CD14-positive monocyte (primary cell): ENCODE data around the gene PNKP. TPM values are rescaled to one million over a fixed set of nuclear protein-coding genes. Genes with fewer than 3 reads are reported as not detected.

Experiments used
- DNase-seq, 3 donors: peaks; one replicate each; pipeline ENCODE4 v3.0.0-alpha.2; 2011 to 2022
- H2AFZ ChIP-seq: 2 replicates; pipeline ENCODE4 v1.6.0; 2012; ENCODE audit warnings: mild to moderate bottlenecking, low read depth, low read length, inconsistent platforms; ENCODE audit not compliant: insufficient read depth, poor library complexity, severe bottlenecking
- H3K27ac ChIP-seq, 2 donors: 1 replicate in 1 of 2; 2 replicates in 1 of 2; pipeline ENCODE4 v1.5.1; 2012 to 2013; ENCODE audit warnings: low read length in 2 of 2, control low read depth in 1 of 2, inconsistent platforms in 1 of 2, low read depth in 1 of 2, mild to moderate bottlenecking in 1 of 2
- H3K27me3 ChIP-seq, 2 donors: one replicate each; pipeline versions ENCODE4 v1.6.0 to v1.6.1; 2011 to 2013; ENCODE audit warnings: low read length in 2 of 2; ENCODE audit not compliant: control insufficient read depth in 2 of 2, insufficient read depth in 2 of 2
- H3K36me3 ChIP-seq, 2 donors: replicated peaks in 1 of 2; 1 replicate in 1 of 2; 2 replicates in 1 of 2; pipeline versions ENCODE4 v1.5.1 to v1.6.1; 2012 to 2013; ENCODE audit warnings: low read length in 2 of 2, control low read depth in 1 of 2, inconsistent platforms in 1 of 2, mild to moderate bottlenecking in 1 of 2; ENCODE audit not compliant: insufficient read depth in 2 of 2, control insufficient read depth in 1 of 2
- H3K4me1 ChIP-seq, 2 donors: 1 replicate in 1 of 2; 2 replicates in 1 of 2; pipeline versions ENCODE4 v1.5.1 to v1.6.1; 2012 to 2013; ENCODE audit warnings: low read length in 2 of 2, control low read depth in 1 of 2, inconsistent platforms in 1 of 2, mild to moderate bottlenecking in 1 of 2, moderate library complexity in 1 of 2; ENCODE audit not compliant: insufficient read depth in 2 of 2, control insufficient read depth in 1 of 2
- H3K4me2 ChIP-seq: replicated peaks from 2 replicates; pipeline ENCODE3; 2012; ENCODE audit warnings: low read length, moderate library complexity, mild to moderate bottlenecking; ENCODE audit not compliant: poor library complexity, severe bottlenecking; ENCODE audit errors: extremely low read depth
- H3K4me3 ChIP-seq, 3 experiments: fragments of 200-600 bp in 1 of 3; sonication (generic) in 1 of 3; replicated peaks in 1 of 3; 1 replicate in 2 of 3; 2 replicates in 1 of 3; pipeline ENCODE4 v1.5.1; 2011 to 2013; ENCODE audit warnings: low read length in 3 of 3, mild to moderate bottlenecking in 3 of 3, control low read depth in 2 of 3, low read depth in 2 of 3, inconsistent platforms in 1 of 3, moderate library complexity in 1 of 3
- H3K79me2 ChIP-seq: 2 replicates; pipeline ENCODE4 v1.6.0; 2012; ENCODE audit warnings: mild to moderate bottlenecking, control low read depth, inconsistent platforms, low read length, moderate library complexity; ENCODE audit not compliant: insufficient read depth
- H3K9ac ChIP-seq: 2 replicates; pipeline ENCODE4 v1.6.0; 2017; ENCODE audit warnings: low read length, mild to moderate bottlenecking; ENCODE audit not compliant: insufficient read depth, poor library complexity, severe bottlenecking
- H3K9me3 ChIP-seq, 2 donors: replicated peaks in 1 of 2; 1 replicate in 1 of 2; 2 replicates in 1 of 2; pipeline versions ENCODE4 v1.5.1 to v1.6.1; 2012 to 2013; ENCODE audit warnings: low read length in 2 of 2, control low read depth in 1 of 2; ENCODE audit not compliant: control insufficient read depth in 1 of 2, insufficient read depth in 1 of 2
- H4K20me1 ChIP-seq: 2 replicates; pipeline ENCODE4 v1.6.0; 2012; ENCODE audit warnings: mild to moderate bottlenecking, low read length, control low read depth, moderate library complexity; ENCODE audit not compliant: insufficient read depth
- H3K27ac Mint-ChIP-seq, 7 donors: one replicate each; pipeline ENCODE4 v1.8.0; 2020; ENCODE audit warnings: mild to moderate bottlenecking in 7 of 7, mixed read lengths in 7 of 7, moderate library complexity in 6 of 7, inconsistent platforms in 2 of 7
- H3K27me3 Mint-ChIP-seq, 3 donors: one replicate each; pipeline ENCODE4 v1.8.0; 2021 to 2022; ENCODE audit warnings: low read depth in 3 of 3, mild to moderate bottlenecking in 3 of 3, mixed read lengths in 3 of 3, moderate library complexity in 3 of 3, inconsistent platforms in 1 of 3
- H3K36me3 Mint-ChIP-seq, 2 donors: one replicate each; pipeline ENCODE4 v1.8.0; 2020; ENCODE audit warnings: mixed read lengths in 2 of 2, inconsistent platforms in 1 of 2, mild to moderate bottlenecking in 1 of 2
- H3K4me1 Mint-ChIP-seq: one replicate; pipeline ENCODE4 v1.8.0; 2020; ENCODE audit warnings: mild to moderate bottlenecking, mixed read lengths
- H3K4me3 Mint-ChIP-seq, 2 donors: one replicate each; pipeline ENCODE4 v1.8.0; 2020; ENCODE audit warnings: mild to moderate bottlenecking in 2 of 2, mixed read lengths in 2 of 2, moderate library complexity in 1 of 2
- H3K9me3 Mint-ChIP-seq, 7 donors: one replicate each; pipeline ENCODE4 v1.8.0; 2020 to 2022; ENCODE audit warnings: mixed read lengths in 7 of 7, mild to moderate bottlenecking in 6 of 7, moderate library complexity in 6 of 7, inconsistent platforms in 2 of 7
- WGBS: methylation state at CpG from one replicate; pipeline ENCODE4 v1.1.5; 2013; ENCODE audit warnings: missing lambda C conversion rate; ENCODE audit not compliant: insufficient coverage; 5-methylcytosine and 5-hydroxymethylcytosine counted together
- intact Hi-C, 2 donors: fragments of 100-400 bp; cut with micrococcal nuclease; formaldehyde crosslinking; loops; one replicate each; pipeline versions ENCODE4 v1.15.0 to v1.15.1; 2023
- polyA plus RNA-seq, 3 donors: library from polyadenylated mRNA; depleted of rRNA in 1 of 3; unstranded in 2 of 3; stranded (reverse) in 1 of 3; fragments of 300-500 nt in 2 of 3; fragments of >200 nt in 1 of 3; fragmentation: Illumina TruSeq in 2 of 3; gene quantifications; 1 replicate in 2 of 3; 2 replicates in 1 of 3; pipeline ENCODE4 v1.2.3, GENCODE V29; 2012 to 2021
- TF ChIP-seq, protein P1 (sequence below): fragments of 200-600 bp; IDR thresholded peaks from one replicate; pipeline ENCODE4 v1.8.0; 2022; ENCODE audit warnings: antibody characterized with exemption, mild to moderate bottlenecking

Gene PNKP
- polyA plus RNA-seq, 3 donors: 23.0 to 88.6 (median 30.2) TPM

DNA sequence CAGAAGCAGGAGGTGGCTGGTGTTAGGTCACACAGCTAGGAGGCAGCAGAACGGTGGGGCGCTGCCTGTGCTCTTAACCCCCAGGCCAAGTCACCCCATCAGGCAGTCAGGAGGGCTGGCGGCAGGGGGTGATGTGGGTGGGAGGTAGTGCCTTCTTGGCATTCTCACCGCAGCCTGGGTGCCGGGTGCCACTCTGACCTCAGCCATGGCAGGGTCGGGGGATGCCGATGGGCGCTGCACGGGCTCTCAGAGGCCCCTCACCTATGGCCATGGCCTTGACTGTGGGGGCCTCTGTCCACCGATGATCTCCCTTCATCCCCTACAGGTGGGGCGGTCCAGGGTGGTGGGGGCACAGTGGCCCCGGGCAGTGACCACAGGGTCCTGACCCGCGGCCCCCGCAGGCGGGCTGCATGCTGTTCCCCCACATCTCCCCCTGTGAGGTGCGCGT is 10.8 kb downstream of the PNKP start:
- no peak for DNase-seq
- Histone ChIP-seq H3K4me2 (no peak overlapping the region), H3K27me3 (peaks cover 7 to 12% of the 10 kb centered on the region in 2 donors), H3K9me3 (peaks cover 0 to 4% of the 10 kb centered on the region in 2 donors), H3K4me3 (no peak overlapping the region), H3K27ac (no peak overlapping the region), H3K4me1 (peaks cover 9 to 14% of the 10 kb centered on the region in 2 donors), H2AFZ (no peak overlapping the region), H3K9ac (no peak overlapping the region), H3K36me3 (peaks cover 32 to 50% of the 10 kb centered on the region in 2 donors), H3K79me2 (peaks cover 20% of the 10 kb centered on the region), H4K20me1 (peaks cover 89% of the 10 kb centered on the region)
- H3K27ac Mint-ChIP-seq: no peak overlapping the region
- peaks cover 13 to 16% (median 15%) of the 10 kb centered on the region in 3 donors for H3K27me3 Mint-ChIP-seq
- H3K36me3 Mint-ChIP-seq: peaks cover 32 to 57% of the 10 kb centered on the region in 2 donors
- TF ChIP-seq, protein P1, sequence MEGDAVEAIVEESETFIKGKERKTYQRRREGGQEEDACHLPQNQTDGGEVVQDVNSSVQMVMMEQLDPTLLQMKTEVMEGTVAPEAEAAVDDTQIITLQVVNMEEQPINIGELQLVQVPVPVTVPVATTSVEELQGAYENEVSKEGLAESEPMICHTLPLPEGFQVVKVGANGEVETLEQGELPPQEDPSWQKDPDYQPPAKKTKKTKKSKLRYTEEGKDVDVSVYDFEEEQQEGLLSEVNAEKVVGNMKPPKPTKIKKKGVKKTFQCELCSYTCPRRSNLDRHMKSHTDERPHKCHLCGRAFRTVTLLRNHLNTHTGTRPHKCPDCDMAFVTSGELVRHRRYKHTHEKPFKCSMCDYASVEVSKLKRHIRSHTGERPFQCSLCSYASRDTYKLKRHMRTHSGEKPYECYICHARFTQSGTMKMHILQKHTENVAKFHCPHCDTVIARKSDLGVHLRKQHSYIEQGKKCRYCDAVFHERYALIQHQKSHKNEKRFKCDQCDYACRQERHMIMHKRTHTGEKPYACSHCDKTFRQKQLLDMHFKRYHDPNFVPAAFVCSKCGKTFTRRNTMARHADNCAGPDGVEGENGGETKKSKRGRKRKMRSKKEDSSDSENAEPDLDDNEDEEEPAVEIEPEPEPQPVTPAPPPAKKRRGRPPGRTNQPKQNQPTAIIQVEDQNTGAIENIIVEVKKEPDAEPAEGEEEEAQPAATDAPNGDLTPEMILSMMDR: no peak
- intact Hi-C loops: no loop called here
- H3K9me3 Mint-ChIP-seq: peaks cover 0 to 5% (median 0%) of the 10 kb centered on the region in 7 donors
- no peak overlapping the region for H3K4me3 Mint-ChIP-seq
- WGBS: 93% methylated on average over 14 of the region's 18 CpGs
- H3K4me1 Mint-ChIP-seq: peaks cover 19% of the 10 kb centered on the region

DNA sequence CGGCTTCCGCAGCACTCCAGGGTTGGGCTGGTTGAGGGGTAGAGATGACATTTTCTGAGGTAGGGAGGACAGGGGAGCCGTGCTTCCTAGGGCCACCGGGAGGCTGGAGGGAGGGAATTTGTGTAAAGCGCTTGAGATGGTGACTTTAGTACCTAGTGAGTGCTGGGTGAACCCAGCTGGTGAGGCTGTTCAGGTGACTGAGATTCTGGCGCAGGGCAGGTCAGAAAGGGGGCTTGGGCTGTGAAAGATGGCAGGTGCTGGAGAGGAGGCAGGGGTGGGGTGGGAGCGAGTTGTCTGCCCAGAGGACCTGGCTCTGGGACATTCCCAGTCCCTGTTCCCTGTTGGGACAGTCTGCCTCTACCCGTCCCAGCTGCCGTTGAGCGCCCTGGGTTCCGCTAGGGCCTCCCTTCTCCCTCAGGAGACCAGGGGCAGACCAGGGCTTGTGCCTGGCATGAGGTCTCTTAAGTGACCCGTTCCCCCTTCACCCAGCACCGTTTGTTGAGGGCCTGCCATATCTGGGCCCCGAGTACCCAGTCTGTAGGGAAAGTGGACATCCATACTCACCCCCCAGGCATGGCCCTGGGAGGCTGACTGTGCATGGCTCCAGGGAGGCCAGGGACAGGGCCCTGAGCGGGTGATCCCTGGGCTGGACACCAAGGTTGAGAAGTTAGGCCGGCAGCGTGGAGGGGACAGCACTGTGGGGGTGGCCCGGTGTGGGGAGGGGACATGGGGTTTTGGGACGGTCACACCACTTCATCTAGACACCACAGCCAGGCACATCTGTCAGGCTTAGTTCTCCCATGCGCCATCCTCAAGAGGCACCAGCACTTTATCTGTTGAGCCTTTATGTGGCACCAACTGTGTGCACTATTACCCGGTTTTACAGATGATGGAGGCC is 11.5 kb downstream of the PNKP start:
- H3K27ac Mint-ChIP-seq: peak overlapping the region in 2 of 7 donors; percentile 41 to 85
- no peak overlapping the region for H3K4me3 ChIP-seq
- H3K9me3 Mint-ChIP-seq: peaks cover 0 to 5% (median 0%) of the 10 kb centered on the region in 7 donors
- H3K27me3 Mint-ChIP-seq: peaks cover 13 to 16% (median 15%) of the 10 kb centered on the region in 3 donors
- intact Hi-C loops: no loop called here
- H3K4me3 Mint-ChIP-seq: no peak overlapping the region
- WGBS: 85% methylated on average over 14 of the region's 21 CpGs
- H4K20me1 ChIP-seq: peaks cover 86% of the 10 kb centered on the region
- no peak overlapping the region for H3K9ac ChIP-seq
- H3K27ac ChIP-seq: no peak overlapping the region
- H3K36me3 ChIP-seq: peaks cover 28 to 43% of the 10 kb centered on the region in 2 donors
- H3K36me3 Mint-ChIP-seq: peaks cover 28 to 51% of the 10 kb centered on the region in 2 donors
- peaks cover 20% of the 10 kb centered on the region for H3K79me2 ChIP-seq
- no peak for DNase-seq
- peaks cover 7 to 12% of the 10 kb centered on the region in 2 donors for H3K27me3 ChIP-seq
- no peak overlapping the region for H2AFZ ChIP-seq
- H3K4me1 Mint-ChIP-seq: peaks cover 19% of the 10 kb centered on the region
- peaks cover 0 to 4% of the 10 kb centered on the region in 2 donors for H3K9me3 ChIP-seq
- peaks cover 9 to 14% of the 10 kb centered on the region in 2 donors for H3K4me1 ChIP-seq
- no peak overlapping the region for H3K4me2 ChIP-seq
- TF ChIP-seq, protein P1: no peak
